SK-N-SH (cell line): Measurements from ENCODE around the gene TIGD3. TPM values are rescaled to one million over a fixed set of nuclear protein-coding genes. Genes with fewer than 3 reads are reported as not detected.

Source experiments
- CTCF ChIA-PET: fragments of 300-600, 350-600 bp; formaldehyde crosslinking; extraction: SDS; loops from one replicate; lab custom pipeline; 2021; lab: Yijun Ruan, JAX
- POLR2A ChIA-PET: fragments of 350-600 bp; sonication (Branson Sonifier 250); formaldehyde crosslinking; extraction: SDS; loops from one replicate; lab custom pipeline; 2020; ENCODE audit warnings: antibody characterized with exemption, inconsistent platforms; lab: Yijun Ruan, JAX
- DNase-seq: peaks from one replicate; pipeline ENCODE4 v3.0.0; 2012
- H2AFZ ChIP-seq: fragments of 200-600 bp; sonication (generic); 2 replicates; pipeline ENCODE4 v1.8.1; 2016; ENCODE audit warnings: antibody characterized with exemption, mild to moderate bottlenecking, low read depth
- H3F3A ChIP-seq: fragments of 200-600 bp; sonication (generic); replicated peaks from 2 replicates; pipeline ENCODE3; 2016; ENCODE audit warnings: antibody characterized with exemption, mild to moderate bottlenecking; ENCODE audit not compliant: insufficient read depth
- H3K27ac ChIP-seq, 2 experiments: fragments of 200-500 bp in 1 of 2; fragments of 200-600 bp in 1 of 2; sonication (Bioruptor generic) in 1 of 2; sonication (generic), shearing (Covaris generic) in 1 of 2; 2 replicates each; pipeline versions ENCODE4 v1.5.1 to v1.6.1; 2014 to 2016; ENCODE audit warnings: low read depth in 2 of 2, inconsistent platforms in 1 of 2, low read length in 1 of 2, mild to moderate bottlenecking in 1 of 2, mixed read lengths in 1 of 2
- H3K27me3 ChIP-seq: fragments of 200-600 bp; sonication (generic), shearing (Covaris generic); 2 replicates; pipeline ENCODE4 v1.6.1; 2016; ENCODE audit warnings: mixed run types; ENCODE audit not compliant: insufficient read depth
- H3K36me3 ChIP-seq, 2 experiments: fragments of 200-500 bp in 1 of 2; fragments of 200-600 bp in 1 of 2; sonication (Bioruptor generic) in 1 of 2; sonication (generic) in 1 of 2; replicated peaks in 1 of 2; 2 replicates each; pipeline versions ENCODE3 to v1.5.1; 2014 to 2016; ENCODE audit warnings: low read length in 1 of 2, mild to moderate bottlenecking in 1 of 2; ENCODE audit not compliant: insufficient read depth in 2 of 2, control insufficient read depth in 1 of 2
- H3K4me1 ChIP-seq, 2 experiments: fragments of 200-500 bp in 1 of 2; fragments of 200-600 bp in 1 of 2; sonication (Bioruptor generic) in 1 of 2; sonication (generic), shearing (Covaris generic) in 1 of 2; 2 replicates each; pipeline versions ENCODE4 v1.5.1 to v1.6.1; 2014 to 2016; ENCODE audit warnings: low read depth in 1 of 2, low read length in 1 of 2, mixed run types in 1 of 2; ENCODE audit not compliant: insufficient read depth in 2 of 2, control insufficient read depth in 1 of 2
- H3K4me2 ChIP-seq: fragments of 200-600 bp; sonication (generic), shearing (Covaris generic); 2 replicates; pipeline ENCODE4 v1.6.1; 2017; ENCODE audit warnings: mixed run types
- H3K4me3 ChIP-seq, 2 experiments: fragments of 200-500 bp in 1 of 2; fragments of 200-600 bp in 1 of 2; sonication (Bioruptor generic) in 1 of 2; sonication (generic), shearing (Covaris generic) in 1 of 2; 2 replicates each; pipeline versions ENCODE4 v1.5.1 to v1.8.1; 2014 to 2016; ENCODE audit warnings: low read depth in 2 of 2, inconsistent platforms in 1 of 2, low read length in 1 of 2, mild to moderate bottlenecking in 1 of 2, mixed read lengths in 1 of 2, moderate library complexity in 1 of 2
- H3K79me2 ChIP-seq: fragments of 200-600 bp; sonication (generic); 2 replicates; pipeline ENCODE4 v1.8.1; 2017; ENCODE audit warnings: mild to moderate bottlenecking; ENCODE audit not compliant: insufficient read depth
- H3K9ac ChIP-seq: fragments of 200-600 bp; sonication (generic); 2 replicates; pipeline ENCODE4 v1.6.1; 2017; ENCODE audit warnings: mixed run types
- H3K9me2 ChIP-seq: fragments of 200-600 bp; sonication (generic); 2 replicates; pipeline ENCODE4 v1.6.1; 2017; ENCODE audit warnings: mixed run types
- H3K9me3 ChIP-seq: fragments of 200-600 bp; sonication (generic); 2 replicates; pipeline ENCODE4 v1.6.1; 2017; ENCODE audit warnings: mixed run types, mild to moderate bottlenecking, moderate library complexity
- H4K20me1 ChIP-seq: fragments of 200-600 bp; sonication (generic); 2 replicates; pipeline ENCODE4 v1.6.1; 2017; ENCODE audit warnings: mild to moderate bottlenecking, mixed run types; ENCODE audit not compliant: insufficient read depth
- CTCF ChIP-seq: fragments of 200-600 bp; sonication (generic); IDR thresholded peaks from 2 replicates; pipeline ENCODE4 v1.6.1; 2017; ENCODE audit warnings: antibody characterized with exemption, mild to moderate bottlenecking, moderate library complexity
- EP300 ChIP-seq, 2 experiments: IDR thresholded peaks; 2 replicates each; pipeline versions ENCODE4 v1.4.0 to v1.6.1; 2012; ENCODE audit warnings: borderline replicate concordance in 1 of 2, low read depth in 1 of 2, low read length in 1 of 2
- EZH2phosphoT487 ChIP-seq: fragments of 200-600 bp; sonication (generic); IDR thresholded peaks from 2 replicates; pipeline ENCODE4 v1.6.1; 2017; ENCODE audit warnings: low read depth, mixed run types, mild to moderate bottlenecking, antibody characterized with exemption, moderate library complexity, borderline replicate concordance
- FOXM1 ChIP-seq: IDR thresholded peaks from 2 replicates; pipeline ENCODE4 v1.4.0; 2012; ENCODE audit warnings: low read depth, mild to moderate bottlenecking
- MEF2A ChIP-seq: IDR thresholded peaks from 2 replicates; pipeline ENCODE4 v1.4.0; 2012; ENCODE audit warnings: low read depth, borderline replicate concordance
- PBX3 ChIP-seq: IDR thresholded peaks from 2 replicates; pipeline ENCODE4; 2012
- POLR2AphosphoS5 ChIP-seq: IDR thresholded peaks from 2 replicates; pipeline ENCODE4 v1.6.1; 2012; ENCODE audit warnings: low read depth, low read length
- RAD21 ChIP-seq: IDR thresholded peaks from 2 replicates; pipeline ENCODE4 v1.6.1; 2012; ENCODE audit warnings: mild to moderate bottlenecking, low read length
- RCOR1 ChIP-seq: fragments of 150-350 bp; IDR thresholded peaks from 2 replicates; pipeline ENCODE4 v1.6.1; 2017; ENCODE audit warnings: antibody characterized with exemption, low read length
- REST ChIP-seq: IDR thresholded peaks from 2 replicates; pipeline ENCODE4 v1.6.1; 2012; ENCODE audit warnings: mild to moderate bottlenecking, low read depth, low read length, moderate library complexity
- RFX5 ChIP-seq: IDR thresholded peaks from 2 replicates; pipeline ENCODE4 v1.6.1; 2012; ENCODE audit warnings: mild to moderate bottlenecking, improper control_type of control experiment, low read length
- SIN3A ChIP-seq: IDR thresholded peaks from 2 replicates; pipeline ENCODE4 v1.6.1; 2012; ENCODE audit warnings: low read depth, mild to moderate bottlenecking, low read length, moderate library complexity, borderline replicate concordance
- TAF1 ChIP-seq: IDR thresholded peaks from 2 replicates; pipeline ENCODE4 v1.6.1; 2012; ENCODE audit warnings: low read depth, mild to moderate bottlenecking, low read length, moderate library complexity, borderline replicate concordance
- YY1 ChIP-seq: IDR thresholded peaks from 2 replicates; pipeline ENCODE4 v1.4.0; 2012; ENCODE audit warnings: low read depth, mild to moderate bottlenecking
- ZBTB33 ChIP-seq: IDR thresholded peaks from 2 replicates; pipeline ENCODE4 v1.4.0; 2012; ENCODE audit warnings: low read depth, borderline replicate concordance
- WGBS: methylation state at CpG from one replicate; pipeline ENCODE4 v1.1.6; 2017; ENCODE audit warnings: low lambda C conversion rate; 5-methylcytosine and 5-hydroxymethylcytosine counted together
- polyA plus RNA-seq, 3 experiments: library from polyadenylated mRNA; depleted of rRNA; stranded (reverse); fragments of >200 nt; gene quantifications; 2 replicates each; pipeline ENCODE4 v1.2.3, GENCODE V29; 2012

TIGD3 gene
- polyA plus RNA-seq, 1 of the 3 experiments (the other 2 are of a cell fraction): 0.41 TPM

- DNase-seq: no peak
- ChIA-PET CTCF (interaction anchor here (0.9 to 4.1 kb wide), 7 partner anchors 11 to 142 kb away, joined by 3 to 31 read pairs (median 4); no protein-coding TSS in a partner anchor), POLR2A (interaction anchor here (0.6 kb wide), 1 partner anchor 128 kb away, joined by 3 read pairs; no protein-coding TSS in a partner anchor)
- WGBS: 86% methylated on average over 13 of the region's 19 CpGs
- H4K20me1 ChIP-seq: no peaks in the 10 kb centered on the region
- peak; percentile 19; the same call in 1 of the 2 replicates for TF ChIP-seq RAD21
- no peak for TF ChIP-seq EP300 (IDR thresholded peaks at IDR 0.05; ENCODE audit: borderline replicate concordance in 1 of 2, low read depth in 1 of 2, low read length in 1 of 2)
- no peaks in the 10 kb centered on the region for H3K27me3 ChIP-seq
- no peaks in the 10 kb centered on the region for H3K36me3 ChIP-seq
- H3K9ac ChIP-seq: no peak overlapping the region
- H3K9me3 ChIP-seq: no peaks in the 10 kb centered on the region
- no peak overlapping the region for H3K4me2 ChIP-seq
- H3K4me3 ChIP-seq: no peak overlapping the region
- peaks cover 13 to 46% of the 10 kb centered on the region in 2 experiments; a peak in 3 of 4 replicates for H3K4me1 ChIP-seq
- H3F3A ChIP-seq: peaks cover 20% of the 10 kb centered on the region
- no peak overlapping the region for H3K27ac ChIP-seq
- peaks cover 14% of the 10 kb centered on the region for H3K79me2 ChIP-seq
- no peak overlapping the region for H2AFZ ChIP-seq
- no peaks in the 10 kb centered on the region for H3K9me2 ChIP-seq
Observed at GRCh38 chr11:65378208-65378927, 23.8 kb downstream of the TIGD3 start.

GRCh38 chr11:65378928-65379638, 24.5 kb downstream of the TIGD3 start:
- Histone ChIP-seq H3K36me3 (no peaks in the 10 kb centered on the region), H3K9me3 (no peaks in the 10 kb centered on the region), H3K9ac (no peak overlapping the region), H3K27me3 (no peaks in the 10 kb centered on the region), H3K4me2 (no peak overlapping the region), H3K4me3 (no peak overlapping the region), H3K27ac (no peak overlapping the region), H2AFZ (no peak overlapping the region), H3K4me1 (peaks cover 19 to 49% of the 10 kb centered on the region in 2 experiments; a peak in 3 of 4 replicates), H4K20me1 (no peaks in the 10 kb centered on the region)
- CTCF ChIA-PET: interaction anchor here (0.9 to 4.1 kb wide), 9 partner anchors 9 to 173 kb away, joined by 3 to 31 read pairs (median 5); no protein-coding TSS in a partner anchor
- POLR2A ChIA-PET: interaction anchor here (0.6 kb wide), 1 partner anchor 127 kb away, joined by 3 read pairs; no protein-coding TSS in a partner anchor
- no peak for TF ChIP-seq POLR2AphosphoS5
- no peak for TF ChIP-seq EZH2phosphoT487
- no peak for TF ChIP-seq PBX3
- TF ChIP-seq RFX5: no peak
- TF ChIP-seq MEF2A: no peak
- no peak for TF ChIP-seq TAF1
- TF ChIP-seq REST: no peak
- TF ChIP-seq SIN3A: no peak
- no peak for TF ChIP-seq ZBTB33
- TF ChIP-seq YY1: no peak
- TF ChIP-seq RCOR1: no peak
- no peak for TF ChIP-seq CTCF
- no peak for TF ChIP-seq FOXM1
- TF ChIP-seq, all 33 proteins: peak for 0
- Histone ChIP-seq H3K9me2 (no peaks in the 10 kb centered on the region), H3F3A (peaks cover 27% of the 10 kb centered on the region), H3K79me2 (peaks cover 14% of the 10 kb centered on the region)
- no peak for DNase-seq
- 93% methylated on average over 4 of the region's 14 CpGs for WGBS
